ENCODE measurements around the gene ZC3H15.
"Not testable (repeated sequence)": the region's sequence is repeated elsewhere in the genome, so short reads cannot be mapped to it uniquely, and the experiment has no call there.

Gene ZC3H15

GRCh38 chr2:186497928-186498327, 11.9 kb downstream of the ZC3H15 start:
- Histone ChIP-seq H3K4me1 (ENCODE audit: insufficient read depth, low read length) (peaks cover 6% of the 10 kb centered on the region; the same call in 1 of the 2 replicates), H3K27me3 (ENCODE audit: insufficient read depth, low read length) (no peaks in the 10 kb centered on the region), H3K27ac (ENCODE audit: low read length) (no peak overlapping the region), H3K4me3 (ENCODE audit: low read length) (no peak overlapping the region), H3K9me3 (ENCODE audit: insufficient read depth, low read depth, low read length) (no peaks in the 10 kb centered on the region), H3K36me3 (ENCODE audit: insufficient read depth, low read depth, low read length) (peaks cover 78% of the 10 kb centered on the region), H3K9ac (ENCODE audit: low read depth, low read length) (no peak overlapping the region)

GRCh38 chr2:186498834-186499233, 12.8 kb downstream of the ZC3H15 start:
- no peaks in the 10 kb centered on the region for H3K27me3 ChIP-seq (ENCODE audit: insufficient read depth, low read length)
- no peak overlapping the region for H3K27ac ChIP-seq (ENCODE audit: low read length)
- H3K4me3 ChIP-seq (ENCODE audit: low read length) = no peak overlapping the region; the same call in 1 of the 2 replicates
- no peaks in the 10 kb centered on the region for H3K9me3 ChIP-seq (ENCODE audit: insufficient read depth, low read depth, low read length)
- H3K4me1 ChIP-seq (ENCODE audit: insufficient read depth, low read length) = peaks cover 6% of the 10 kb centered on the region; the same call in 1 of the 2 replicates
- H3K36me3 ChIP-seq (ENCODE audit: insufficient read depth, low read depth, low read length) = peaks cover 87% of the 10 kb centered on the region
- no peak overlapping the region for H3K9ac ChIP-seq (ENCODE audit: low read depth, low read length)

GRCh38 chr2:186503827-186504606, 18.0 kb downstream of the ZC3H15 start:
- no peak overlapping the region for H3K9ac ChIP-seq (ENCODE audit: low read depth, low read length)
- no peaks in the 10 kb centered on the region for H3K9me3 ChIP-seq (ENCODE audit: insufficient read depth, low read depth, low read length)
- no peak overlapping the region for H3K4me3 ChIP-seq (ENCODE audit: low read length)
- no peaks in the 10 kb centered on the region for H3K27me3 ChIP-seq (ENCODE audit: insufficient read depth, low read length)
- H3K36me3 ChIP-seq (ENCODE audit: insufficient read depth, low read depth, low read length) = peaks cover 99% of the 10 kb centered on the region
- peaks cover 2% of the 10 kb centered on the region; the same call in 1 of the 2 replicates for H3K4me1 ChIP-seq (ENCODE audit: insufficient read depth, low read length)
- H3K27ac ChIP-seq (ENCODE audit: low read length) = no peak overlapping the region

- H3K36me3 ChIP-seq (ENCODE audit: insufficient read depth, low read depth, low read length) = peaks cover 97% of the 10 kb centered on the region
- no peaks in the 10 kb centered on the region for H3K9me3 ChIP-seq (ENCODE audit: insufficient read depth, low read depth, low read length)
- H3K27ac ChIP-seq (ENCODE audit: low read length) = no peak overlapping the region
- no peaks in the 10 kb centered on the region for H3K4me1 ChIP-seq (ENCODE audit: insufficient read depth, low read length)
- no peaks in the 10 kb centered on the region for H3K27me3 ChIP-seq (ENCODE audit: insufficient read depth, low read length)
- H3K9ac ChIP-seq (ENCODE audit: low read depth, low read length) = no peak overlapping the region
- no peak overlapping the region for H3K4me3 ChIP-seq (ENCODE audit: low read length)
Observed at GRCh38 chr2:186508263-186508662, 22.2 kb downstream of the ZC3H15 start.

- no peak overlapping the region for H3K27ac ChIP-seq (ENCODE audit: low read length)
- H3K36me3 ChIP-seq (ENCODE audit: insufficient read depth, low read depth, low read length) = peaks cover 40% of the 10 kb centered on the region
- H3K27me3 ChIP-seq (ENCODE audit: insufficient read depth, low read length) = no peaks in the 10 kb centered on the region
Observed at GRCh38 chr2:186515376-186515775, 29.3 kb downstream of the ZC3H15 start.

DNA sequence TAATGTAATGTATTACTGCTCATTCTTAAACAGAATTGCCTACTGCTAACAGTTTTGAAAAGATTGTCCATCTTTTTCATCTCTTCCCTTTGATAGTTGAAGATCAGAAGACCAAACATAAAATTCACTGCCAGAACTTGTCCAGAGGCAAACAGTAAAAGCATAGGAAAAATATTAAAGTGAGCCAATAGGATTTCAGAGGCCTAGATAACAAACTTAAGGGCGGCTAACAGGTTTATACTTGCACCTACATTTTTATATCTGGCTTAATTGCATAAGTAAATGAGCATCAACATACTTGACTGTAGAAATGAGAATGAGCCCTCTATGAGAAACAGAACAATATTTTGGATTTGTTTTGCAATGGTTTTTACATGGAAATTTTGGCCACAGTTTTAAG, 30.3 kb downstream of the ZC3H15 start:
- Histone ChIP-seq H3K4me3 (ENCODE audit: low read length) (no peak overlapping the region), H3K9me3 (ENCODE audit: insufficient read depth, low read depth, low read length) (peaks cover 4% of the 10 kb centered on the region; the same call in 1 of the 2 replicates), H3K9ac (ENCODE audit: low read depth, low read length) (no peak overlapping the region), H3K4me1 (ENCODE audit: insufficient read depth, low read length) (no peaks in the 10 kb centered on the region), H3K27ac (ENCODE audit: low read length) (no peak overlapping the region), H3K27me3 (ENCODE audit: insufficient read depth, low read length) (no peaks in the 10 kb centered on the region), H3K36me3 (ENCODE audit: insufficient read depth, low read depth, low read length) (peaks cover 39% of the 10 kb centered on the region)

More at GRCh38 chr2:186515376-186515775, 29.3 kb downstream of the ZC3H15 start:
- Histone ChIP-seq H3K4me1 (ENCODE audit: insufficient read depth, low read length) (no peaks in the 10 kb centered on the region), H3K4me3 (ENCODE audit: low read length) (no peak overlapping the region), H3K9me3 (ENCODE audit: insufficient read depth, low read depth, low read length) (no peaks in the 10 kb centered on the region), H3K9ac (ENCODE audit: low read depth, low read length) (no peak overlapping the region)

DNA sequence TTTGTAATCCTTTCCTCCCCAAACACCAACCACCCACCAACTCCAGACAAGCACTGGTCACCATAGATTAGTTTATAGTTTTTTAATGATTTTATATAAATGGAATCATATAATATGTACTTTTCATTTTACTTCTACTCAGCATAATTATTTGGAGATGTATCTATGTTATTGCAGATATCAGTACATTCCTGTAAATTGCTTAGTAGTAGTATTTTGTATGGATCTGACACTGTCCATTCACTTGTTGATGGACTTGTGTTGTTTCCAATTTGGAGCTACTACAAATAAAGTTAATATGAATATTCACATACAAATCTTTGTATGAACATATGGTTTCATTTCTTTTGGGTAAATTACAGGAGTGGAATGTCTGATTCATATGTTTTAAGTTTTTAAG, 31.0 kb downstream of the ZC3H15 start:
- H3K9me3 ChIP-seq (ENCODE audit: insufficient read depth, low read depth, low read length) = peaks cover 4% of the 10 kb centered on the region; the same call in 1 of the 2 replicates
- H3K27me3 ChIP-seq (ENCODE audit: insufficient read depth, low read length) = no peaks in the 10 kb centered on the region
- no peak overlapping the region for H3K4me3 ChIP-seq (ENCODE audit: low read length)
- H3K36me3 ChIP-seq (ENCODE audit: insufficient read depth, low read depth, low read length) = peaks cover 35% of the 10 kb centered on the region
- no peak overlapping the region for H3K27ac ChIP-seq (ENCODE audit: low read length)
- no peak overlapping the region for H3K9ac ChIP-seq (ENCODE audit: low read depth, low read length)
- no peaks in the 10 kb centered on the region for H3K4me1 ChIP-seq (ENCODE audit: insufficient read depth, low read length)

DNA sequence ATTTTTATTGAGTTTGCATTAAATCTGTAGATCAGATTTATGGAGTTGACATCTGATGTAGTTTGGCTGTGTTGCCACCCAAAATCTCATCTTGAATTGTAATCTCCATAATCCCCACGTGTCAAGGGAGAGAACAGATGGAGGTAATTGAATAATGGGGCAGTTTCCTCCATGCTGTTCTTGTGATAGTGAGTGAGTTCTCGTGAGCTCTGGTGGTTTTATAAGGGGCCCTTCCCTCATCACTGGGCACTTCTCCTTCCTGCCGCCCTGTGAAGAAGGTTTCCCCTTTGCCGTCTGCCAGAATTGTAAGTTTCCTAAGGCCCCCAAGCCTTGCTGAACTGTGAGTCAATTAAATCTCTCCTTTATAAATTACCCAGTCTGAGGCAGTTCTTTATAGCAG, 32.2 kb downstream of the ZC3H15 start:
- Histone ChIP-seq H3K9me3 (ENCODE audit: insufficient read depth, low read depth, low read length) (peaks cover 4% of the 10 kb centered on the region; the same call in 1 of the 2 replicates), H3K27me3 (ENCODE audit: insufficient read depth, low read length) (no peaks in the 10 kb centered on the region), H3K4me3 (ENCODE audit: low read length) (no peak overlapping the region), H3K36me3 (ENCODE audit: insufficient read depth, low read depth, low read length) (peaks cover 24% of the 10 kb centered on the region), H3K27ac (ENCODE audit: low read length) (no peak overlapping the region), H3K4me1 (ENCODE audit: insufficient read depth, low read length) (no peaks in the 10 kb centered on the region), H3K9ac (ENCODE audit: low read depth, low read length) (no peak overlapping the region)

- H3K4me1 ChIP-seq (ENCODE audit: insufficient read depth, low read length) = no peaks in the 10 kb centered on the region
- no peaks in the 10 kb centered on the region for H3K27me3 ChIP-seq (ENCODE audit: insufficient read depth, low read length)
- peaks cover 19% of the 10 kb centered on the region for H3K36me3 ChIP-seq (ENCODE audit: insufficient read depth, low read depth, low read length)
- peaks cover 4% of the 10 kb centered on the region; the same call in 1 of the 2 replicates for H3K9me3 ChIP-seq (ENCODE audit: insufficient read depth, low read depth, low read length)
- no peak overlapping the region for H3K4me3 ChIP-seq (ENCODE audit: low read length)
- no peak overlapping the region for H3K27ac ChIP-seq (ENCODE audit: low read length)
- H3K9ac ChIP-seq (ENCODE audit: low read depth, low read length) = no peak overlapping the region
Observed at GRCh38 chr2:186518945-186519344, 32.9 kb downstream of the ZC3H15 start.

DNA sequence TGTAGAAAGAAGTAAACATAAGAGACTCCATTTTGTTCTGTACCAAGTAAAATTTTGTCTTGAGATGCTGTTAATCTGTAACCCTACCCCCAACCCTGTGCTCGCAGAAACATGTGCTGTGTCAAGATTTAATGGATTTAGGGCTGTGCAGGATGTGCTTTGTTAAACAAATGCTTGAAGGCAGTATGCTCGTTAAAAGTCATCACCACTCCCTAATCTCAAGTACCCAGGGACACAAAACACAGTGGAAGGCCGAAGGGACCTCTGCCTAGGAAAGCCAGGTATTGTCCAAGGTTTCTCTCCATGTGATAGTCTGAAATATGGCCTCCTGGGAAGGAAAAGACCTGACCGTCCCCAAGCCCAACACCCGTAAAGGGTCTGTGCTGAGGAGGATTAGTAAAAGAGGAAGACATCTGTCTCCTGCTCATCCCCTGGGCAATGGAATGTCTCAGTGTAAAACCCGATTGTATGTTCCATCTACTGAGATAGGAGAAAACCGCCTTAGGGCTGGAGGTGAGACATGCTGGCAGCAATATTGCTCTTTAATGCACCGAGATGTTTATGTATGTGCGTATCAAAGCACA, 35.6 kb downstream of the ZC3H15 start:
- peaks cover 19% of the 10 kb centered on the region for H3K36me3 ChIP-seq (ENCODE audit: insufficient read depth, low read depth, low read length)
- H3K4me1 ChIP-seq (ENCODE audit: insufficient read depth, low read length); H3K27me3 ChIP-seq (ENCODE audit: insufficient read depth, low read length); H3K9ac ChIP-seq (ENCODE audit: low read depth, low read length); H3K27ac ChIP-seq (ENCODE audit: low read length); H3K4me3 ChIP-seq (ENCODE audit: low read length); H3K9me3 ChIP-seq (ENCODE audit: insufficient read depth, low read depth, low read length): not testable (repeated sequence)

GRCh38 chr2:186522450-186522849, 36.4 kb downstream of the ZC3H15 start:
- H3K27ac ChIP-seq (ENCODE audit: low read length) = no peak overlapping the region
- H3K27me3 ChIP-seq (ENCODE audit: insufficient read depth, low read length) = no peaks in the 10 kb centered on the region

GRCh38 chr2:186523791-186524190, 37.7 kb downstream of the ZC3H15 start:
- H3K27ac ChIP-seq (ENCODE audit: low read length) = no peak overlapping the region
- H3K9me3 ChIP-seq (ENCODE audit: insufficient read depth, low read depth, low read length) = peaks cover 4% of the 10 kb centered on the region; the same call in 1 of the 2 replicates
- peaks cover 14% of the 10 kb centered on the region for H3K36me3 ChIP-seq (ENCODE audit: insufficient read depth, low read depth, low read length)
- no peaks in the 10 kb centered on the region for H3K4me1 ChIP-seq (ENCODE audit: insufficient read depth, low read length)
- no peak overlapping the region for H3K9ac ChIP-seq (ENCODE audit: low read depth, low read length)
- H3K27me3 ChIP-seq (ENCODE audit: insufficient read depth, low read length) = no peaks in the 10 kb centered on the region
- no peak overlapping the region for H3K4me3 ChIP-seq (ENCODE audit: low read length)

More at GRCh38 chr2:186522450-186522849, 36.4 kb downstream of the ZC3H15 start:
- Histone ChIP-seq H3K4me3 (ENCODE audit: low read length) (no peak overlapping the region), H3K9ac (ENCODE audit: low read depth, low read length) (no peak overlapping the region), H3K9me3 (ENCODE audit: insufficient read depth, low read depth, low read length) (peaks cover 4% of the 10 kb centered on the region; the same call in 1 of the 2 replicates), H3K36me3 (ENCODE audit: insufficient read depth, low read depth, low read length) (peaks cover 18% of the 10 kb centered on the region), H3K4me1 (ENCODE audit: insufficient read depth, low read length) (no peaks in the 10 kb centered on the region)

All from iPS-20b (cell line).